Esophagus muscularis mucosa (tissue), 2 donors: ENCODE measurements around the gene AFF3.

Experiments used
- POLR2A ChIP-seq: fragments of 450-650 bp; IDR thresholded peaks from one replicate; pipeline ENCODE4 v1.6.1; 2017; ENCODE audit warnings: antibody characterized with exemption, moderate library complexity, mild to moderate bottlenecking, low read depth
- POLR2AphosphoS5 ChIP-seq, 2 donors: sonication (generic); formaldehyde crosslinking; IDR thresholded peaks; one replicate each; pipeline ENCODE4 v1.6.1; 2017; ENCODE audit warnings: antibody characterized with exemption in 2 of 2

- no peak for TF ChIP-seq POLR2A
- no peak for TF ChIP-seq POLR2AphosphoS5 (IDR thresholded peaks at IDR 0.05)
These were observed 237.4 kb downstream of the AFF3 start for GRCh38 chr2:99905025-99905424.
